GM10266 (cell line): ENCODE data around the gene STAB1.

Source experiments
- DNase-seq: peaks from one replicate; pipeline ENCODE4 v3.0.0; 2012; ENCODE audit errors: extremely low spot score
- CTCF ChIP-seq: IDR thresholded peaks from 2 replicates; pipeline ENCODE4 v1.5.1; 2012; ENCODE audit warnings: mild to moderate bottlenecking, low read depth; ENCODE audit not compliant: control insufficient read depth, insufficient read depth; ENCODE audit errors: missing control alignments

STAB1 gene

GRCh38 chr3:52456169-52456799 is 38.9 kb upstream of the STAB1 start:
- no peak for DNase-seq
- no peak for TF ChIP-seq CTCF

GRCh38 chr3:52456800-52457183 is 38.3 kb upstream of the STAB1 start:
- DNase-seq: no peak
- no peak for TF ChIP-seq CTCF

GRCh38 chr3:52458031-52458760 is 36.9 kb upstream of the STAB1 start:
- no peak for TF ChIP-seq CTCF
- no peak for DNase-seq

GRCh38 chr3:52458770-52459545 is 36.2 kb upstream of the STAB1 start:
- DNase-seq: no peak
- no peak for TF ChIP-seq CTCF

GRCh38 chr3:52461874-52462273 is 33.3 kb upstream of the STAB1 start:
- DNase-seq: no peak
- no peak for TF ChIP-seq CTCF

- DNase-seq: no peak
- no peak for TF ChIP-seq CTCF
Observed at GRCh38 chr3:52463416-52463815, 31.7 kb upstream of the STAB1 start.
